ENCODE measurements around the gene CFAP58. TPM values are rescaled to one million over a fixed set of nuclear protein-coding genes. Genes with fewer than 3 reads are reported as not detected.

Gene CFAP58
- total and polyA plus RNA-seq, 4 donors: 0.01 to 0.09 (median 0.08) TPM; not detected in 1

GRCh38 chr10:104349623-104350126 lies 4.0 kb upstream of the CFAP58 start:
- Histone ChIP-seq H3K36me3 (ENCODE audit: control insufficient read depth in 4 of 4, insufficient read depth in 3 of 4, low read depth in 1 of 4, low read length in 3 of 4) (no peaks in the 10 kb centered on the region), H3K27ac (ENCODE audit: low read depth in 1 of 2, low read length in 2 of 2) (peak overlapping the region; percentile 77 to 82), H3K9ac (ENCODE audit: low read depth in 1 of 2, low read length in 2 of 2) (no peak overlapping the region), H3K27me3 (ENCODE audit: control insufficient read depth in 4 of 4, insufficient read depth in 4 of 4, low read length in 3 of 4) (no peaks in the 10 kb centered on the region), H3K4me1 (ENCODE audit: control insufficient read depth in 4 of 4, insufficient read depth in 4 of 4, low read length in 3 of 4) (peaks cover 0 to 27% (median 22%) of the 10 kb centered on the region in 4 donors), H3K4me3 (ENCODE audit: low read depth in 1 of 3, low read length in 3 of 3) (peak overlapping the region in 1 of 3 donors; percentile 16), H3K9me3 (ENCODE audit: control insufficient read depth in 4 of 4, low read length in 3 of 4) (no peaks in the 10 kb centered on the region)
- 15% methylated on average over 5 of the region's 5 CpGs for WGBS
- TF ChIP-seq RAD21 (IDR thresholded peaks at IDR 0.05) (peak; percentile 16 to 38), RXRA (IDR thresholded peaks at IDR 0.05) (peak in 1 of 2 donors; percentile 18), FOXA1 (IDR thresholded peaks at IDR 0.05) (no peak), MAX (IDR thresholded peaks at IDR 0.05) (peak; percentile 48), HNF4G (IDR thresholded peaks at IDR 0.05) (peak; percentile 10), YY1 (IDR thresholded peaks at IDR 0.05) (no peak), JUND (IDR thresholded peaks at IDR 0.05) (peak; percentile 54 to 61), FOXA2 (IDR thresholded peaks at IDR 0.05) (peak; percentile 56), GABPA (IDR thresholded peaks at IDR 0.05 in 1 of 2, conservative IDR thresholded peaks at IDR 0.05 in 1 of 2) (no peak), CTCF (IDR thresholded peaks at IDR 0.05; ENCODE audit: low read depth, low read length, missing input control) (no peak), NR2F2 (IDR thresholded peaks at IDR 0.05) (peak; percentile 38), SP1 (IDR thresholded peaks at IDR 0.05) (peak; percentile 34), HNF4A (conservative IDR thresholded peaks at IDR 0.05) (peak; percentile 34 to 61), EGR1 (IDR thresholded peaks at IDR 0.05; ENCODE audit: low read depth in 2 of 2) (no peak), TAF1 (conservative IDR thresholded peaks at IDR 0.05) (no peak)
- TF ChIP-seq, protein P1, sequence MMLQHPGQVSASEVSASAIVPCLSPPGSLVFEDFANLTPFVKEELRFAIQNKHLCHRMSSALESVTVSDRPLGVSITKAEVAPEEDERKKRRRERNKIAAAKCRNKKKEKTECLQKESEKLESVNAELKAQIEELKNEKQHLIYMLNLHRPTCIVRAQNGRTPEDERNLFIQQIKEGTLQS (IDR thresholded peaks at IDR 0.05): peak; percentile 96
- TF ChIP-seq, protein P2, sequence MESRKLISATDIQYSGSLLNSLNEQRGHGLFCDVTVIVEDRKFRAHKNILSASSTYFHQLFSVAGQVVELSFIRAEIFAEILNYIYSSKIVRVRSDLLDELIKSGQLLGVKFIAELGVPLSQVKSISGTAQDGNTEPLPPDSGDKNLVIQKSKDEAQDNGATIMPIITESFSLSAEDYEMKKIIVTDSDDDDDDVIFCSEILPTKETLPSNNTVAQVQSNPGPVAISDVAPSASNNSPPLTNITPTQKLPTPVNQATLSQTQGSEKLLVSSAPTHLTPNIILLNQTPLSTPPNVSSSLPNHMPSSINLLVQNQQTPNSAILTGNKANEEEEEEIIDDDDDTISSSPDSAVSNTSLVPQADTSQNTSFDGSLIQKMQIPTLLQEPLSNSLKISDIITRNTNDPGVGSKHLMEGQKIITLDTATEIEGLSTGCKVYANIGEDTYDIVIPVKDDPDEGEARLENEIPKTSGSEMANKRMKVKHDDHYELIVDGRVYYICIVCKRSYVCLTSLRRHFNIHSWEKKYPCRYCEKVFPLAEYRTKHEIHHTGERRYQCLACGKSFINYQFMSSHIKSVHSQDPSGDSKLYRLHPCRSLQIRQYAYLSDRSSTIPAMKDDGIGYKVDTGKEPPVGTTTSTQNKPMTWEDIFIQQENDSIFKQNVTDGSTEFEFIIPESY (IDR thresholded peaks at IDR 0.05): no peak
- TF ChIP-seq, protein P3, sequence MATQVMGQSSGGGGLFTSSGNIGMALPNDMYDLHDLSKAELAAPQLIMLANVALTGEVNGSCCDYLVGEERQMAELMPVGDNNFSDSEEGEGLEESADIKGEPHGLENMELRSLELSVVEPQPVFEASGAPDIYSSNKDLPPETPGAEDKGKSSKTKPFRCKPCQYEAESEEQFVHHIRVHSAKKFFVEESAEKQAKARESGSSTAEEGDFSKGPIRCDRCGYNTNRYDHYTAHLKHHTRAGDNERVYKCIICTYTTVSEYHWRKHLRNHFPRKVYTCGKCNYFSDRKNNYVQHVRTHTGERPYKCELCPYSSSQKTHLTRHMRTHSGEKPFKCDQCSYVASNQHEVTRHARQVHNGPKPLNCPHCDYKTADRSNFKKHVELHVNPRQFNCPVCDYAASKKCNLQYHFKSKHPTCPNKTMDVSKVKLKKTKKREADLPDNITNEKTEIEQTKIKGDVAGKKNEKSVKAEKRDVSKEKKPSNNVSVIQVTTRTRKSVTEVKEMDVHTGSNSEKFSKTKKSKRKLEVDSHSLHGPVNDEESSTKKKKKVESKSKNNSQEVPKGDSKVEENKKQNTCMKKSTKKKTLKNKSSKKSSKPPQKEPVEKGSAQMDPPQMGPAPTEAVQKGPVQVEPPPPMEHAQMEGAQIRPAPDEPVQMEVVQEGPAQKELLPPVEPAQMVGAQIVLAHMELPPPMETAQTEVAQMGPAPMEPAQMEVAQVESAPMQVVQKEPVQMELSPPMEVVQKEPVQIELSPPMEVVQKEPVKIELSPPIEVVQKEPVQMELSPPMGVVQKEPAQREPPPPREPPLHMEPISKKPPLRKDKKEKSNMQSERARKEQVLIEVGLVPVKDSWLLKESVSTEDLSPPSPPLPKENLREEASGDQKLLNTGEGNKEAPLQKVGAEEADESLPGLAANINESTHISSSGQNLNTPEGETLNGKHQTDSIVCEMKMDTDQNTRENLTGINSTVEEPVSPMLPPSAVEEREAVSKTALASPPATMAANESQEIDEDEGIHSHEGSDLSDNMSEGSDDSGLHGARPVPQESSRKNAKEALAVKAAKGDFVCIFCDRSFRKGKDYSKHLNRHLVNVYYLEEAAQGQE (IDR thresholded peaks at IDR 0.05): peak; percentile 52
- DNase-seq (ENCODE audit: low spot score): no peak

Data from liver (tissue), 9 donors.